Dermis blood vessel endothelial cell (primary cell): ENCODE results near the gene XIRP2. TPM values are rescaled to one million over a fixed set of nuclear protein-coding genes. Genes with fewer than 3 reads are reported as not detected.

Experiments used
- DNase-seq: peaks from one replicate; pipeline ENCODE4 v3.0.0; 2010
- total RNA-seq: library from RNA; depleted of rRNA; stranded (reverse); fragments of >200 nt; gene quantifications from 2 replicates; pipeline ENCODE4 v1.2.3, GENCODE V29; 2014

Gene XIRP2
- total RNA-seq, 1 donor from 2014 or later = not detected

DNA sequence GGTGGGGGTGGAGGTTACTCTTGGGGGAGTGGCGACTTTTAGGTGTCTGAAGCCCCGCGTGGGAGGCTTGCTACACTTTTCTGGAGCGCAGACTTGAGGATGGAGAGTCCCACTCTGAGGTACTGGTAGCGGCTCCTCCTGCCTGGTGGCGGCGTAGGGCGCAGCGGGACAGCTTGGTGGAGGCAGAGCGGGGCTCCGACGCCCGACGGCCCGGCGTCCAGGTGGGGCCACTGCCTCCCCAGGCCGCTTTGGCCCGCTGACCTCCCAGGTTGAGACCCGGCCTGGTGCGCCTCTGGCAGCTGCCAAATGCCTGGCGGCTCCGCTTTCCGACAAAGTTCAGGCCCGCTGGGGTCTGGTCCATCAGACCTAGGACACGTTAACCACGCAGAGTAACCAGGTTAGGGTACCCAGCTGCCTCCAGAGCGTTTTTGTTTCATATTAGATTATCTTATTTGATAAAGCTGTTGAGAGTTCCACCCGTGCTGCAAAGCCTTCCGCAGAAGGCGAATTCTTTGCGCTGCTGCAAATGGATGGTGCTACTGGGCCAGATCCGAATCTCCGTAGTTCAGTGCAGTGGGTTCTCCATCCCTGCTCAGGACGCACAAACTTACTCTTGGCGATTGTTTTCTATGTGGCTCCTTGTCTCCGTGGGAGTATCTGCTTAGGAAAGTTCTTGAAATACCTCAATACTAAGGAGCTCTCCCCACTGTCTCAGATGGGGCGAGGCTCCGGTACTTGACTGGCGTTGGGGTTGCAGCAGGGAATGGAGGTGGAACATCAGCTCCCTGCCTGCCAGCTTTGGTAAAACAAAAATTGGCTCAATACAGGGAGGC is 405.9 kb downstream of the XIRP2 start:
- DNase-seq = peak; percentile 6

DNA sequence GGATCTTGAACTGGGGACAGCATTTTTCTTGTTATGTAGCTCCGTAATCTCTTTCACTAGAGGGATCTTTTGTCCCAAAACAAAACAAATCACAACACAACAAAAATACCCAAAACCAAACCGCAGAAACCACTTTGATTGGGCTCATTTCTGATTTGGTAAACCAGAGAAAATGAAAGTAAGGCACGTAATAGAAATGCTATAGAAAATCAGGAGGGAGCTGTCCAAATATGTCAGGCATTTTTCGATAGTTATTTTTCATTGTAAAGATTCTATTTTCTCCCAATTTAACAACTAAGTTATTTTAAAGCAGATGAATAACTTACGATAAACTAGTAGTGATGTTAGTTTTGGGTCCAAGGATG is 406.5 kb downstream of the XIRP2 start:
- DNase-seq = peak; percentile 13

DNA sequence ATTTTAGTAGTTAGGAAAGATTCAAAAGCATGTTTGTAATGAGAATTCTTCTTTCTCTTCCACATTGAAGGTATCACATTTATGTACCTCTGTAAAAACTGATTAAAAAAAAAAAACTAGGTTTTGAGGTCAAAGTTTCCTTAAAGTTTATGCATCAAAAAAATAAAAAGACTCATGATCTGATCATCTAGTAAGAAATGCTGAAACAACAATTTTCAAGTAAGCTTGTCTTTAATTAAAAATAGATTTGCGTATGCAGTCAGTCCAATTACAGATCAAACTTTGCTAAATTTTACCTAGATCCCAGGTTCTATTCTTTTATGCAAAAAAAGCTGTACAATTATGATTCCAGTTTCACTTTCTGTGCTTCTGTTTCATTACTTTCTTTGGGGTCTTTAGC is 409.0 kb downstream of the XIRP2 start:
- DNase-seq = no peak

DNA sequence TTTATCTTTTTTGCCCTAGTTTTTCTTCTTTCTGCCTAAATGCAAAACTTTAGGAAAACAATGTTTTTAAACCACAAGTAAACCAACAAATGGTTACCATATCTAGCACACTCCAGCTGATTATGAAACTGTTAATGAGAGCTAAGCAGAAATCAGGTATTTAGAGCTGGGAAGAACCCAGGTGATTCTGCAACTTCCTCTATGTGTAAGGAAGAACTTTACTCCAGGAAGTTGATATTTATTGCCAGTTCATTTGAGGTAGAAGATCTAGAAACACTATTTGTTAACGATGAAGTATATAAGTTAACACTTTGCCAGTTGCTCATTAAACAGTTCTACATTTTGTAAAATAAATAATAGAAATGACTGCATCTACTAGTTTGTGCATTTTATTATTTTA is 409.7 kb downstream of the XIRP2 start:
- DNase-seq = no peak
